ENCODE measurements around the gene SLC34A3. TPM values are rescaled to one million over a fixed set of nuclear protein-coding genes. Genes with fewer than 3 reads are reported as not detected.

Gene SLC34A3
- total and polyA plus RNA-seq, 4 donors: 0.06 to 1.6 (median 0.95) TPM; not detected in 1

- H3K4me3 ChIP-seq (ENCODE audit: low read depth, low read length): no peak overlapping the region
- H3K4me1 ChIP-seq (ENCODE audit: control insufficient read depth, insufficient read depth, low read length): peaks cover 26% of the 10 kb centered on the region
- H3K36me3 ChIP-seq (ENCODE audit: control insufficient read depth, insufficient read depth, low read length): peaks cover 7% of the 10 kb centered on the region
- no peaks in the 10 kb centered on the region for H3K9me3 ChIP-seq (ENCODE audit: control insufficient read depth, insufficient read depth, low read length)
- DNase-seq (ENCODE audit: low read depth in 4 of 6, low spot score in 6 of 6): peak in 1 of 6 donors; percentile 7
- H3K27ac ChIP-seq (ENCODE audit: low read depth, low read length): no peak overlapping the region
- H3K27me3 ChIP-seq (ENCODE audit: control insufficient read depth, insufficient read depth, low read length): peaks cover 48% of the 10 kb centered on the region
- 15% methylated on average over 35 of the region's 39 CpGs for WGBS (ENCODE audit: insufficient coverage)
These were observed 50.8 kb downstream of the SLC34A3 start for GRCh38 chr9:137281345-137282116.

Other genes with a start within 250 kb of the SLC34A3 start
Only the 30 nearest of the 31 such genes appear.
- 10 to 100 TPM; 15.7 to 57.5 TPM for gene PAXX, start 238.5 kb upstream of the SLC34A3 start, total RNA-seq
- gene PAXX, start 238.5 kb upstream of the SLC34A3 start, polyA plus RNA-seq (ENCODE audit: insufficient read length in 2 of 2): 100 to 1,000 TPM in 1 of 2 donors, 10 to 100 TPM in 1; 87.9 to 108 TPM
- gene CLIC3, start 234.3 kb upstream of the SLC34A3 start, total RNA-seq: 1 to 10 TPM; 2.0 to 6.4 TPM
- 1 to 10 TPM in 1 of 2 donors, under 1 TPM in 1; 0.35 to 2.0 TPM for gene CLIC3, start 234.3 kb upstream of the SLC34A3 start, polyA plus RNA-seq (ENCODE audit: insufficient read length in 2 of 2)
- 10 to 100 TPM; 46.8 to 52.0 TPM for gene ABCA2, start 202.7 kb upstream of the SLC34A3 start, total RNA-seq
- 100 to 1,000 TPM; 139 to 151 TPM for gene ABCA2, start 202.7 kb upstream of the SLC34A3 start, polyA plus RNA-seq (ENCODE audit: insufficient read length in 2 of 2)
- under 1 TPM; 0.06 to 0.40 TPM for gene FUT7, start 198.8 kb upstream of the SLC34A3 start, total RNA-seq
- under 1 TPM; 0.51 to 0.52 TPM for gene FUT7, start 198.8 kb upstream of the SLC34A3 start, polyA plus RNA-seq (ENCODE audit: insufficient read length in 2 of 2)
- 10 to 100 TPM; 26.7 to 82.7 TPM for gene NPDC1, start 184.7 kb upstream of the SLC34A3 start, total RNA-seq
- 100 to 1,000 TPM; 245 to 276 TPM for gene NPDC1, start 184.7 kb upstream of the SLC34A3 start, polyA plus RNA-seq (ENCODE audit: insufficient read length in 2 of 2)
- 1 to 10 TPM; 5.7 to 7.9 TPM for gene ENTPD2, start 176.8 kb upstream of the SLC34A3 start, total RNA-seq
- 10 to 100 TPM; 49.1 to 50.7 TPM for gene ENTPD2, start 176.8 kb upstream of the SLC34A3 start, polyA plus RNA-seq (ENCODE audit: insufficient read length in 2 of 2)
- 10 to 100 TPM in 1 of 2 donors, 1 to 10 TPM in 1; 5.0 to 12.6 TPM for gene SAPCD2, start 160.3 kb upstream of the SLC34A3 start, total RNA-seq
- gene SAPCD2, start 160.3 kb upstream of the SLC34A3 start, polyA plus RNA-seq (ENCODE audit: insufficient read length in 2 of 2): 10 to 100 TPM; 18.4 to 19.0 TPM
- 1 to 10 TPM; 3.5 to 8.1 TPM for gene UAP1L1, start 153.4 kb upstream of the SLC34A3 start, total RNA-seq
- 1 to 10 TPM; 4.4 to 6.2 TPM for gene UAP1L1, start 153.4 kb upstream of the SLC34A3 start, polyA plus RNA-seq (ENCODE audit: insufficient read length in 2 of 2)
- gene MAN1B1, start 143.9 kb upstream of the SLC34A3 start, total RNA-seq: 10 to 100 TPM; 38.3 to 61.3 TPM
- 10 to 100 TPM; 63.3 to 81.3 TPM for gene MAN1B1, start 143.9 kb upstream of the SLC34A3 start, polyA plus RNA-seq (ENCODE audit: insufficient read length in 2 of 2)
- gene DPP7, start 116.2 kb upstream of the SLC34A3 start, total RNA-seq: 100 to 1,000 TPM in 1 of 2 donors, 10 to 100 TPM in 1; 29.8 to 101 TPM
- gene DPP7, start 116.2 kb upstream of the SLC34A3 start, polyA plus RNA-seq (ENCODE audit: insufficient read length in 2 of 2): 100 to 1,000 TPM; 127 to 144 TPM
- 10 to 100 TPM; 16.2 to 99.0 TPM for gene GRIN1, start 91.7 kb upstream of the SLC34A3 start, total RNA-seq
- gene GRIN1, start 91.7 kb upstream of the SLC34A3 start, polyA plus RNA-seq (ENCODE audit: insufficient read length in 2 of 2): 100 to 1,000 TPM; 193 to 207 TPM
- gene LRRC26, start 60.9 kb upstream of the SLC34A3 start, total RNA-seq: under 1 TPM; 0.30 to 0.50 TPM
- gene LRRC26, start 60.9 kb upstream of the SLC34A3 start, polyA plus RNA-seq (ENCODE audit: insufficient read length in 2 of 2): 1 to 10 TPM; 1.3 to 1.9 TPM
- gene TMEM210, start 58.8 kb upstream of the SLC34A3 start, total RNA-seq: not detected
- gene TMEM210, start 58.8 kb upstream of the SLC34A3 start, polyA plus RNA-seq (ENCODE audit: insufficient read length in 2 of 2): under 1 TPM in 1 of 2 donors, not detected in 1; 0.42 TPM
- 10 to 100 TPM; 18.4 to 30.1 TPM for gene ANAPC2, start 42.3 kb upstream of the SLC34A3 start, total RNA-seq
- 10 to 100 TPM; 58.2 to 69.8 TPM for gene ANAPC2, start 42.3 kb upstream of the SLC34A3 start, polyA plus RNA-seq (ENCODE audit: insufficient read length in 2 of 2)
- 10 to 100 TPM; 28.1 to 53.5 TPM for gene SSNA1, start 42.2 kb upstream of the SLC34A3 start, total RNA-seq
- gene SSNA1, start 42.2 kb upstream of the SLC34A3 start, polyA plus RNA-seq (ENCODE audit: insufficient read length in 2 of 2): 10 to 100 TPM; 64.1 to 66.9 TPM
- gene TPRN, start 30.2 kb upstream of the SLC34A3 start, total RNA-seq: 1 to 10 TPM; 6.7 to 9.2 TPM
- gene TPRN, start 30.2 kb upstream of the SLC34A3 start, polyA plus RNA-seq (ENCODE audit: insufficient read length in 2 of 2): 10 to 100 TPM; 24.9 to 30.8 TPM
- 10 to 100 TPM; 28.5 to 34.1 TPM for gene TMEM203, start 25.3 kb upstream of the SLC34A3 start, total RNA-seq
- 10 to 100 TPM; 48.8 to 50.7 TPM for gene TMEM203, start 25.3 kb upstream of the SLC34A3 start, polyA plus RNA-seq (ENCODE audit: insufficient read length in 2 of 2)
- gene NDOR1, start 25.2 kb upstream of the SLC34A3 start, total RNA-seq: 1 to 10 TPM; 3.2 to 6.1 TPM
- 10 to 100 TPM; 18.5 to 23.8 TPM for gene NDOR1, start 25.2 kb upstream of the SLC34A3 start, polyA plus RNA-seq (ENCODE audit: insufficient read length in 2 of 2)
- 1 to 10 TPM; 2.0 to 3.0 TPM for gene RNF208, start 8.7 kb upstream of the SLC34A3 start, total RNA-seq
- 10 to 100 TPM; 64.3 to 66.6 TPM for gene RNF208, start 8.7 kb upstream of the SLC34A3 start, polyA plus RNA-seq (ENCODE audit: insufficient read length in 2 of 2)
- under 1 TPM; 0.69 to 0.94 TPM for gene CYSRT1, start 5.7 kb upstream of the SLC34A3 start, total RNA-seq
- gene CYSRT1, start 5.7 kb upstream of the SLC34A3 start, polyA plus RNA-seq (ENCODE audit: insufficient read length in 2 of 2): 1 to 10 TPM; 3.4 to 4.5 TPM
- gene RNF224, start 3.4 kb upstream of the SLC34A3 start, total RNA-seq: under 1 TPM in 1 of 2 donors, not detected in 1; 0.06 TPM
- gene RNF224, start 3.4 kb upstream of the SLC34A3 start, polyA plus RNA-seq (ENCODE audit: insufficient read length in 2 of 2): 1 to 10 TPM; 1.3 to 2.2 TPM
- 100 to 1,000 TPM; 152 to 247 TPM for gene TUBB4B, start 10.4 kb downstream of the SLC34A3 start, total RNA-seq
- gene TUBB4B, start 10.4 kb downstream of the SLC34A3 start, polyA plus RNA-seq (ENCODE audit: insufficient read length in 2 of 2): 100 to 1,000 TPM; 436 to 441 TPM
- not detected for gene STPG3, start 20.4 kb downstream of the SLC34A3 start, total RNA-seq
- under 1 TPM; 0.32 to 0.68 TPM for gene STPG3, start 20.4 kb downstream of the SLC34A3 start, polyA plus RNA-seq (ENCODE audit: insufficient read length in 2 of 2)
- gene NELFB, start 24.4 kb downstream of the SLC34A3 start, total RNA-seq: 10 to 100 TPM; 29.6 to 31.0 TPM
- 10 to 100 TPM; 79.7 to 83.7 TPM for gene NELFB, start 24.4 kb downstream of the SLC34A3 start, polyA plus RNA-seq (ENCODE audit: insufficient read length in 2 of 2)
- 1 to 10 TPM; 1.3 to 3.5 TPM for gene TOR4A, start 46.8 kb downstream of the SLC34A3 start, total RNA-seq
- gene TOR4A, start 46.8 kb downstream of the SLC34A3 start, polyA plus RNA-seq (ENCODE audit: insufficient read length in 2 of 2): 1 to 10 TPM; 2.1 to 2.5 TPM
- 1 to 10 TPM; 3.2 to 5.7 TPM for gene NRARP, start 71.4 kb downstream of the SLC34A3 start, total RNA-seq
- gene NRARP, start 71.4 kb downstream of the SLC34A3 start, polyA plus RNA-seq (ENCODE audit: insufficient read length in 2 of 2): 10 to 100 TPM; 14.0 to 15.8 TPM
- gene EXD3, start 192.3 kb downstream of the SLC34A3 start, total RNA-seq: 10 to 100 TPM in 1 of 2 donors, 1 to 10 TPM in 1; 9.4 to 21.7 TPM
- 10 to 100 TPM; 33.5 to 43.5 TPM for gene EXD3, start 192.3 kb downstream of the SLC34A3 start, polyA plus RNA-seq (ENCODE audit: insufficient read length in 2 of 2)
- gene NOXA1, start 192.5 kb downstream of the SLC34A3 start, total RNA-seq: 1 to 10 TPM; 1.4 to 7.1 TPM
- 10 to 100 TPM; 14.2 to 14.6 TPM for gene NOXA1, start 192.5 kb downstream of the SLC34A3 start, polyA plus RNA-seq (ENCODE audit: insufficient read length in 2 of 2)
- under 1 TPM in 1 of 2 donors, not detected in 1; 0.39 TPM for gene ENTPD8, start 210.5 kb downstream of the SLC34A3 start, total RNA-seq
- gene ENTPD8, start 210.5 kb downstream of the SLC34A3 start, polyA plus RNA-seq (ENCODE audit: insufficient read length in 2 of 2): 1 to 10 TPM in 1 of 2 donors, under 1 TPM in 1; 0.90 to 1.1 TPM
- 100 to 1,000 TPM in 1 of 2 donors, 10 to 100 TPM in 1; 29.7 to 103 TPM for gene NSMF, start 228.4 kb downstream of the SLC34A3 start, total RNA-seq
- gene NSMF, start 228.4 kb downstream of the SLC34A3 start, polyA plus RNA-seq (ENCODE audit: insufficient read length in 2 of 2): 100 to 1,000 TPM; 304 to 369 TPM

Data from spinal cord (tissue), 10 donors.